ENCODE data around the gene ALK. TPM values are rescaled to one million over a fixed set of nuclear protein-coding genes. Genes with fewer than 3 reads are reported as not detected.

ALK gene
- total RNA-seq, 2 donors from 2014 or later = 0.16 to 0.26 TPM

DNA sequence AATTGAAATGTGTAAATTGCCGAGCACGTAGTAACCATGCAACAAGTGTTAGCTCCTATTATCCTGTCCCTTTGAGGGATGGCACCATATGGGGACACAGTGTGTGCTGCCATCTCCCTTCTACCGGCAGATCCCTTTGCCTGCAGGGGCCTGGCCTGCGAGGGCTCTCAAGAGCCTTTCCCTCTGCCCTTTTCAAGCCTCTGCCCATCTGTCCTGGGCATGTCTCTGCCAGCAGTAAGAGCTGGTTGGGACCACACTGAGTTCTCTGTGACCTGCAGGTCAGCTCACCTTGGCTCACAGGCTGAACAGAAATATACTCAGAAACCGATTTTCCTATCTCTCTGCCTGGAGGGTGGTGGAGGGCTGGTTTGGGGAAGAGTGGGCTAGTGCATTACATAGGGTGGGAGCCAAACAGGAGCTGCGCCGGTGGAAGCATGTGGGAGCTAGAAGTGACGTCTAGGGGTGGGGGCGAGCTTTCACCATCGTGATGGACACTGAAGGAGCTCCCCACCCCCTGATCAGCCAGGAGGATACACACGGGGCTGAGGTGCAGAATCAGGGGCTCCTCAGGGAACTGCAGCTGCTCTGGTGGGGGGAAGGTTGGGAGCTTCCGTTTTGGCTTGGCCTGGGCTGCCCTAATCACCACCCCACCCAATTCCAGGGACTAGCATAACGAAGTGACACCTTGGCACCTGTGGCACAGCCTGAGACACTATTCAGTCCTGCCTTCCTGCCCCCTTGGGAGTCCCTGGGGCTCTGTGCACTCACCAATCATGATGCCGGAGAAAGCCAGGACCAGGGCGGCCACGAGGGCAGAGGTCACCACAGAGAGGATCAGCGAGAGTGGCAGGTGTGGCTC, 696.5 kb downstream of the ALK start:
- Histone ChIP-seq H3K36me3 (no peaks in the 10 kb centered on the region), H3K27me3 (no peaks in the 10 kb centered on the region), H3K4me3 (no peak overlapping the region), H3K9me3 (no peaks in the 10 kb centered on the region), H3K4me1 (no peaks in the 10 kb centered on the region), H3K27ac (no peak overlapping the region)
- DNase-seq (ENCODE audit: low spot score) = no peak
- TF ChIP-seq, protein P1, sequence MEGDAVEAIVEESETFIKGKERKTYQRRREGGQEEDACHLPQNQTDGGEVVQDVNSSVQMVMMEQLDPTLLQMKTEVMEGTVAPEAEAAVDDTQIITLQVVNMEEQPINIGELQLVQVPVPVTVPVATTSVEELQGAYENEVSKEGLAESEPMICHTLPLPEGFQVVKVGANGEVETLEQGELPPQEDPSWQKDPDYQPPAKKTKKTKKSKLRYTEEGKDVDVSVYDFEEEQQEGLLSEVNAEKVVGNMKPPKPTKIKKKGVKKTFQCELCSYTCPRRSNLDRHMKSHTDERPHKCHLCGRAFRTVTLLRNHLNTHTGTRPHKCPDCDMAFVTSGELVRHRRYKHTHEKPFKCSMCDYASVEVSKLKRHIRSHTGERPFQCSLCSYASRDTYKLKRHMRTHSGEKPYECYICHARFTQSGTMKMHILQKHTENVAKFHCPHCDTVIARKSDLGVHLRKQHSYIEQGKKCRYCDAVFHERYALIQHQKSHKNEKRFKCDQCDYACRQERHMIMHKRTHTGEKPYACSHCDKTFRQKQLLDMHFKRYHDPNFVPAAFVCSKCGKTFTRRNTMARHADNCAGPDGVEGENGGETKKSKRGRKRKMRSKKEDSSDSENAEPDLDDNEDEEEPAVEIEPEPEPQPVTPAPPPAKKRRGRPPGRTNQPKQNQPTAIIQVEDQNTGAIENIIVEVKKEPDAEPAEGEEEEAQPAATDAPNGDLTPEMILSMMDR (IDR thresholded peaks at IDR 0.05) = no peak

DNA sequence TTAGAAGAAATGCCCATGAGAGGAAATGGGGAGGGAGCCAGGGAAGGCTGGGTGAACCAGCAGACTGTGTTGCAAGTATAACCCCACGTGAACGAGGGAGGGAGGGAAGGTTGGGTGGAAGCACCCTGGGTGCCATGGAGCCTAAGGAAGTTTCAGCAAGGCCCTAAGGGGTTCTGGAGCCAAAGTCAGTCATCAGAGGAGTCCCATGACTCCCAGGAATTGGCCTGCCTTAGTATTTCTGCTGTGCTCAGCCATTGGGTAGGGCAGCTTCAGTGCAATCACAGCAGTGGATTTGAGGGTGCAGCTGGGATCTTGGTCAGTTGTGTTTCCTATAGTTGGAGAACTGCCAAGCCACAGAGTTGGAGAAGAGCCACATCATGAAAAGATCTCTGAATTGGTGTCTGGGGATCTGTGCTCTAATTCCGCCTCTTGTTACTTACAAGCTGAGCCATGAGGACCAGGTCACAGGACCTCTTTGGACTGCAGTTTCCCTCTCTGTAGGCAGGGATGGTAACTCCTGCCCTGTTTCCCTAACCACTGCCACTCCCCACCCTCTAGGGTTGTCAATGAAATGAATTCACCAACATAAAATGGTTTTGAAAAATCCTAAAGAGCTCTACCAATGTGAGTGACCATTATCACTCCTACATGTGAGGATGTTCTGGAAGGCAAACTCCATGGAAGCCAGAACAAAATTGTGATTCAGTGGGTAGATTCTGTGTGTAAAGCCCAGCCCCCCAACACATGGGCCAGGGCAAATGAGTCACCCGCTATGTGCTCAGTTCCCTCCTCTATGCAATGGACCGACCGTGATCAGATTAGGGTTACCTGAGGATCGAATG, 697.3 kb downstream of the ALK start:
- peak; percentile 60 for DNase-seq (ENCODE audit: low spot score)
- Histone ChIP-seq H3K4me3 (no peak overlapping the region), H3K36me3 (no peaks in the 10 kb centered on the region), H3K4me1 (no peaks in the 10 kb centered on the region), H3K9me3 (no peaks in the 10 kb centered on the region), H3K27me3 (no peaks in the 10 kb centered on the region), H3K27ac (no peak overlapping the region)
- TF ChIP-seq, protein P1 (IDR thresholded peaks at IDR 0.05) = no peak

GRCh38 chr2:29223257-29223656, 698.1 kb downstream of the ALK start:
- H3K9me3 ChIP-seq = no peaks in the 10 kb centered on the region
- no peak for DNase-seq (ENCODE audit: low spot score)
- no peaks in the 10 kb centered on the region for H3K27me3 ChIP-seq

DNA sequence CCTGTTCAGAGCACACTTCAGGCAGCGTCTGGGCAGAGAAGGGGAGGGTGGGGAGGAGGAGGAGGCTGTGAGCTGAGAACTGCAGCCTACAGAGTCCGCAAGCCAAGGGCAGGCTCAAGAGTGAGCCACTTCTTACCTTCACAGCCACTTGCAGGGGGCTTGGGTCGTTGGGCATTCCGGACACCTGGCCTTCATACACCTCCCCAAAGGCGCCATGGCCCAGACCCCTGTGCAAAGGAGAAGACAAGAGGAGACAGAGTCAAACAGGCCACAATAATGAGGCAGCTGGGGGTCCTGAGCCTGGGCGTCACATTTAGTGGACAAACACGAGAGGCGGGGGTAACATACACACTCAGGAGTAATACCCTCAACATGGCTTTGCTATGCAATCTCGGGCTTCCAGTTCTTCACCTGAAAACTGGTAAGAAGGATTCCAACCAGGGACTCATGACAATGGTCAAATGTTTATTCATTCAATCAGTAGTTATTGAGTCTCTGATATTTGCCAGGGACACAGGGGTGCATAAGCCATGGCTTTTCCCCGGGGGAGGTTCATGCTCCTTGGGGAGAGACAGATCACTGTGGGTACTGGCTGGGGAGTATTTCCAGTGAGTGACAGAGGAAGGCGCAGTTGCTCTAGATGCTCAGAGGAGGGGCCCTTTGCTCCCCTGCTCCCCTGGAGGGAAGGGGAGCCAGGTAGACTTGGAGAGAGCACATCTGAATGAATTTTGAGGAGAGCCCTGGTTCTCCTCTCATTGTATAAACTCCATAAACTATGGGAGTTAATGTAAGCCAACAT, 698.8 kb downstream of the ALK start:
- H3K27me3 ChIP-seq = no peaks in the 10 kb centered on the region
- TF ChIP-seq, protein P1 (IDR thresholded peaks at IDR 0.05) = no peak
- no peaks in the 10 kb centered on the region for H3K9me3 ChIP-seq
- no peaks in the 10 kb centered on the region for H3K4me1 ChIP-seq
- H3K27ac ChIP-seq = no peak overlapping the region
- H3K4me3 ChIP-seq = no peak overlapping the region
- DNase-seq (ENCODE audit: low spot score) = no peak
- no peaks in the 10 kb centered on the region for H3K36me3 ChIP-seq

More at GRCh38 chr2:29223257-29223656, 698.1 kb downstream of the ALK start:
- Histone ChIP-seq H3K36me3 (no peaks in the 10 kb centered on the region), H3K4me3 (no peak overlapping the region), H3K27ac (no peak overlapping the region), H3K4me1 (no peaks in the 10 kb centered on the region)
- TF ChIP-seq, protein P1 (IDR thresholded peaks at IDR 0.05) = no peak

GRCh38 chr2:29220506-29221270, 700.7 kb downstream of the ALK start:
- Histone ChIP-seq H3K27me3 (no peaks in the 10 kb centered on the region), H3K36me3 (no peaks in the 10 kb centered on the region), H3K4me3 (no peak overlapping the region), H3K9me3 (no peaks in the 10 kb centered on the region), H3K4me1 (no peaks in the 10 kb centered on the region), H3K27ac (no peak overlapping the region)
- no peak for DNase-seq (ENCODE audit: low spot score)
- TF ChIP-seq, protein P1 (IDR thresholded peaks at IDR 0.05) = no peak

All from right atrium auricular region (tissue), 2 donors.